GM19438 (cell line): Measurements from ENCODE around the gene GREB1.

Experiments used
- ATAC-seq: cut with Tn5 transposase; IDR thresholded peaks from one replicate; pipeline ENCODE4 v1.9.1; 2021; ENCODE audit warnings: low read depth; ENCODE audit not compliant: unreplicated experiment

Gene GREB1

DNA sequence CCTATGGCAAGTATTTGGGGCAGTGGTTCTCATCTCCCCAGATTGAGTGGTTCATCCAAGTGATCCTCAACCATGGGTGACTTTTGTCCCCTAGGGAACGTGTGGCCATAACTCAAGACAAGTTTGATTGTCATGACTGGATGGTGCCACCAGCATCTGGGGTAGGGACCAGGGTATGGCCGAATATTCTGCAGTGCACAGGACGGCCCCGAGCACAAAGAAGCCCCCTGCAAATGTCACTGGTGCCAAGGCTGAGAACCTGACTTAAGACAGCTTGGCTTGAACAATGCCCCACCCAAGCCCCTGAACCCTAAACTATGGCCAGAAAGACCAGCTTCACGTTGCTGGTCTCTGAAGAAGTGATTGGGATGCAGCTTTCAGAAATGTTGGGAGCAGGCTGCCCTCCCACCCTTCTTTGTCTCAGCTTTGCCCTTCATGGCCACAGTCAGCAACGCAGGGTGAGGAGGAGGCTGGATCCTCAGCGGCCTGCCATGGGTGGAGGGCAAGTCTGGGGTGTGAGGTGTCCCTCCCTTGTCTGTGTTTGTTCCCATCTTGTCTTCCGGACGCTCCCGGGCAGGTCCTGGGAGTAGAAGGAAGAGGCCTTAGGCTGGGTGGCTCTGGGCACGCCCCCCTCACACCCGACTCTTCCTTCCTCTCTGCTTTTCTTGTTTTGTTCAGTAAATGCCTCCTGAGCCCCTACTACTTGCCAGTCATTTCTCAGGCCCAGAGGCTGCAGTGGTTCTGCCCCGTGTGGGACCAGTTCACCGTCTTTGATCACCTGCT, 43.4 kb downstream of the GREB1 start:
- no peak for ATAC-seq

DNA sequence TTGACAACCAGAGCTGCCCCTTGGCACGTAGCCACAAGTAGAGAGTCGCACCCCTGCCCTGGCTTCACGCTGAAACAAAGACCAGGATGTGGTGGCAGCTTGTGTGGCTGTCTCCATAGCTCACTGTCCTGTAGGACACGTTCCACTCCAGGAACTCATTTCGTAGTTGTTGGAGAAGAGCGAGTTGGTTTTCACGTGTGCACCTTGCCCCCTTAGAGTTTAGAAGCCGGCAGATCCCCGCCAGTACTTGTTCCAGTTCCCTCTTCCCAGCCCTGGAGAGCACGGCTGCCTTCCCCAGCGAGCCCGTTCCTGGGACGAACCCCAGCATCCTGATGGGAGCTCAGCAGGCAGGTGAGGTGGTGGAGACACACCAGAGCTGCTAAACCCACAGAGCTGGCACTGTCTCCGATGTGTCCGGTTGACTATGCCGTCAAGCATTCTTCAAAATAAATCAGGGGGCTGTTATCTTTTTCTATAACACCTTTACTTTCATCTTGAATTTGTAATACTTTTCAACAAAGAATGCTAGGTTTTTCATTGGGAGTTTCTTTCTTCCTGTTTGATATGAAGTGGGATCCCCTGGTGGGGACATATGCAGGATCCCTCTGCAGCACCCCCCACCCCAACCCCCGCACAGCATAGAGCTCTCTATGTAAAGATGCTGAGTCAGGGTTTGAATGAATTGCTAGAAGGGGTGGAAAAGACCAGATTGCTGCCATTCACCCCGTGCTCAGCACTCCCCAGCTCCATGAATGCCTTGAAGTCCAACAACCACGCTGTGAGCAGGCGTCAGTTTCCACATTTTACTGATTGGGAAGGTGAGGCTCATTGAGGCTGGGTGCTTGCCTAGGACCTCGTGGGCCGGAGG, 44.5 kb downstream of the GREB1 start:
- no peak for ATAC-seq

DNA sequence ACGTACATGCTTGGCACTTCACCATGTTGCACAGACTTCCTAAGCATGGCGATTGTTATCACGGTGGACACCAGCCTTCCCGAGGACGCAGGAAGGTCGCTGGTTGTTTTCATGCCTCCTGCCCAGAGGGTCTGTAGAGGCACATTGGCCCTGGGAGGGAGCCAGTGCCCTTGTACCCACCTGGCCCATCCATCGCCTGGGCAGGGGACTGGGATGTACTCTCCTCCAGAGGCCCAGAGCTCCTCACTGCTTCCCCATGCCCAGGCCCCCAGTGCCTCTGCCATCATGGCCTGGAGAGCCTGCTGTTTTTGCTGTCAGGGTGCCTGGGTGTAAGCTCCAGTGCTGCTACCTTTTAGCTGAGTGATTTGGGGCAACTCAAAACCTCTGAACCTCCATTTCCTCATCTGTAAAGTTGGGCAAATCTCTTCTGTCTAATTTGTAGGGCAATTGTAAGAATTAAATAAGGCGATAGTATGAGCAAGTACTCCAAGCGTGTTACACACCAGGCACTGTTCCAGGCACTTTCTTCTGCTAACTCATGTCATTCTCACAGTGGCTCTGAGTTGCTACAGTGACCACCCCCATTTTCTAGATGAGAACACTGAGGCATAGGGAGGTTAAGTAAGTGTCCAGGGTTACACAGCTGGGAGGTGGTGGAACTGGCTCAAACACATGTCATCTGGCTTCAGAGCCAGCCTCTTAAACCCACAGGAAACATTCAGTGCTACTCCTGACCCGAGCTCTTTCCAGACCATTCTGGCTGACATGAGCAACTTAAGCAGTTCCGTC, 45.3 kb downstream of the GREB1 start:
- no peak for ATAC-seq

DNA sequence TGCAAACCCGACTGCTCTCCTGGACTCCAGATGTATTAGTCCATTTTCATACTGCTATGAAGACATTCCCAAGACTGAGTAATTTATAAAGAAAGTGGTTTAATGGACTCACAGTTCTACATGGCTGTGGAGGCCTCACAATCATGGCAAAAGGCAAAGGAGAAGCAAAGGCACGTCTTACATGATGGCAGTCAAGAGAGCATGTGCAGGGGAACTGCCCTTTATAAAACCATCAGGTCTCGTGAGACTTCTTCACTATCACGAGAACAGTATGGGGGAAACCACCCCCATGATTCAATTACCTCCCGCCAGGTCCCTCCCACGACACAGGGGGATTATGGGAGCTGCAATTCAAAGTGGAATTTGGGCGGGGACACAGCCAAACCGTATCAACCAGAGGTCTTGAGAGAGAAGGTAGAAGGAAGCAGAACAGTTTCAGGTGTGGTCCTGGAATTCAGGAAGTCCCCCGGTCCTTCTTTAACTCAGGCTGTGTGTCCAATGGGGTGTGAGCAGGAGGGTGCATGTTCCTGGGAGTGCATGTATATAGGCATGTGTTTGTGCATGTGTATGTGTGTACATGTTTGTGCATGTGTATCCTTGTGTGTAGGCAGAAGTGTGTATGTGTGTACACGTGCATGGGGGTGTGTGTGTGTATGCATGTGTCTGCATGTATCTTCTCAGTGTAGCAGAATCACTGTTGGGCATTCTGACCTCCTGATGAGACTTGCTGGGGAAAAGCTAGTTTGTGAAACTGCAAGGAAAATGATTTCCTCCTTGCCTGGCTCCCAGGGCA, 46.2 kb downstream of the GREB1 start:
- no peak for ATAC-seq

DNA sequence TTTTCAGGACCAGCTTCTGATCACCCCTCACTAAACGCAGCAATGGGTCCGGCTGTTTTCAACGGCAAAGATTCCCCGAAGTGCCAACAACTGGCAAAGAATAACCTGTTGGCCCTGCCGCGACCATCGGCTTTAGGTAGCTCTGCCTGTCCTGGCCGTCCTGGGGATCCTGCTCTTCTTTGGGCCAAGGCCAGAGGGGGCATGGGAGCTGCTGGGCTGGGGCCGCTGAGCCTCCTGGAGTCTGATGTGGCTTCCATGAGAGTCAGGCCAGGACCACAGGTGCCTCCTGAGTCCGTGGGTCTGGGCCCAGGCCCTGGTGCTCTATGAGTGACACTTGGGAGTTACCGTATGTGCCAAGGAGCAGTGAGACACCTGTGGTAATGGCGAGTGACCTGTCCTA, 46.9 kb downstream of the GREB1 start:
- no peak for ATAC-seq

DNA sequence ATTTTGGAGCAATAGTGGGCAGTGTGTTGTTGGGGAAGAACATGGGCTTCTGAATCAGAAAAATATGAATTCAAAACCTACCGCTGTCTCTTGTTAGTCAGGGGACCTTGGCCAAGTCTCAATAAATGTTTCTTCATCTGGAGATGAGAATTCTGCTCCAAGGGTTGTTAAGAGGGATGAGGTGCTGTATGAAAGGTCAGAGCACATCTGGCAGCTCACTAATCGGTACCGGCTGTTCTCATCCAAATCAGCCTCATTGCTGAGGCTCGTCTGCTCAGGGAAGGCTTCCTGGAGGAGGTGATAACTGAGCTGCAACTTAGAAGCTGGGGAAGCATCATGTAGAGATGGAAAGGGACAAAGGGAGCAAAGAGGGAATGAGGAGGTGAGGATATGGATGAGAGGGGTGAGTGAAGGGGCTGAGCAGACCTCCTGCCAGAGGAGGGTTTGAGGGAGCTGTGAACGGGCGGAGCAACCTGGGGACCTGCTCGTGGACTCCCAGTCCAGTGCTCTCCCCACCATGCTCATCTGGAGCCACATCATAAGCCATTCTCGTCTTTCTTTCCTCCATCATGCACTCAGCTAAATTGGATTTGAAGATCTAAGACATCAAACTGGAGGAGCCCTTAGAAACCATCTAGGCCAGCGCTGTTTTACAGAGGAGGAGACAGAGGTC, 47.4 kb downstream of the GREB1 start:
- ATAC-seq, result no peak

DNA sequence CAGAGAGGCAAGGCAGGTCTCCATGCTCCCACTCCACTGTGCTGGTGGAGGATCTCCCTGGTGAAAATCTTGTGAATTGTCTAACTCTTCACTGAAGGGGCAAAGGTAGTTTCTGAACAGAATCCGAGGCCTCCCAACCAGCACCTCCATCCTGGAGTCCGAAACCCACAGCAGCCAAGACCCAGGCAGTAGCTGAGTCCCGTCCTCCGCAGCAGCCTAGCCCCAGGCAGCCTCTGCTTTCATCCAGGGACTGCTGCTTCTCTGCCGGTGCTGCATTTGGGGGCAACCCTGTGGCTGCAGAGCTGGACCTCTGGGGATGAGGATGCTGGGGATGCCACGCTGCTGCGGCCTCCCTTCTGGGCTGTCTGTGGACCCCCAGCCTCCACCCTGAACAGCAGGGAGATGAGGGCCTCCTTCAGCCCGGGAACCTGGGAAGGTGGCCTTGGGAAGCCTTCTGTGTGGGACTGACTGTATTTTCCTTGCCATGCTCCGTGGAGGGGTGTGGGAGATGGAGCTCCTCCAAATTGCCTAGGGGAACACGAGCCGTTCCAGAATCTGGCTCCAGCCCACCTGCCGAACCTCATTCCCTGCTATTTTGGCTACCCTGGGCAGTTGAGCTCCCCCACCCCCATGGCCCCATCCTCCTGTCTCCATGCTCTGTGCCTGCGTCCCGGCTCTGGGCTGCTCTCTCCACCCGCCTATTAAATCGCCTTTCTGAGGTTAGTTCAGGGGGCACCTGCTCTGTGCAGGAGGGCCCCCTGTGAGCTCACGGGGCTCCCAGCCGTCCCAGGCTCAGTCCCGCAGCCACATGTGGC, 48.2 kb downstream of the GREB1 start:
- no peak for ATAC-seq

DNA sequence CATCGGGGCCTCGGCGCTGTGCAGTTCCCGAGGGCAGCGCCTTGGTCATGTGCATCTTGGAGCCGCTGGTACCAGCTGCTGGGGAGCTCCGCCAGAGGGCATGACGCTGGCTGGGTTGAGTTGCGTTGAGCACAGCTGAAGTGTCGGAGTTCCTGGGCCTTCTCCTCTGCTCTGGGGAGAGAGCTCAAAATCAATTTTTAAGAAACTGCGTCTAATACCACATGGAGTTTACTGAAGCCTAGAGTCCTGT, 48.7 kb downstream of the GREB1 start:
- no peak for ATAC-seq

DNA sequence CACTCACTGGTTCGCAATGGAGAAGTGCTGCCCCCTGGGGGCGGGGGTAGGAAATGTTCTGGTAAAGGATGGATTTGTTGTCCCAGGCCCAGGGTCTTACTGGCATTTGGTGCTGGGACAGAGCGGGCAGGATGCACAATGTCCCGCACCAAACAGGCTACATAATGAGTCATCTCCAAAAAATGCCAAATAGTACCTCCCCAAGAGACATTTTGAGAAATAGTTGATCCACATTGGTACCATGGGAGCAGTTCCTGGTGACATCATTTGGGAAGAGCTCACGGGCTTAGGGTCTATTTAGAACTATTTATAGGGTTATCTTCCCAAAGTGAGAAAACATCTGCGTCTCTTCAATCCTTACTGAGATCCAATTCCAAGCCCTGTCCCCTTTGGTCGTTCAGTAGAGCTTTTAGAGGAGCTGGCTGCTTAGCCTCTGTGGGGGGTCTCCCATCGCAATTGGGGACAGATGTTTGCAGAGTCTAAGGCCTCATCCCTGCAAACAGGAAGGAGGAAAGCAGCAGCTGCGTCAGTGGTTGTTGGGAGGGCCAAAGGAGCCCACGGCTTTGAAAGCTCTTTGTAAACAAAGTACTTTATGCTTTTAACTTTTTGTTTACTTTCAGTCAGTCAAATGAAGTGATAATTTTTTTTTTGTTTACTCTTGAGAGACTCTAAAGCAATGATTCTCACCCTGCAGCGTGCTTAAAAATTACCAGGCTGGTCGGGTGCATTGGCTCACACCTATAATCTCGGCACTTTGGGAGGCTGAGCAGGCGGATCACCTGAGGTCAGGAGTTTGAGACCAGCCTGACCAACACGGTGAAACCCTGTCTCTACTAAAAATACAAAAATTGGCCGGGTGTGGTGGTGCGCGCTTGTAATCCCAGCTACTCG, 49.3 kb downstream of the GREB1 start:
- no peak for ATAC-seq

DNA sequence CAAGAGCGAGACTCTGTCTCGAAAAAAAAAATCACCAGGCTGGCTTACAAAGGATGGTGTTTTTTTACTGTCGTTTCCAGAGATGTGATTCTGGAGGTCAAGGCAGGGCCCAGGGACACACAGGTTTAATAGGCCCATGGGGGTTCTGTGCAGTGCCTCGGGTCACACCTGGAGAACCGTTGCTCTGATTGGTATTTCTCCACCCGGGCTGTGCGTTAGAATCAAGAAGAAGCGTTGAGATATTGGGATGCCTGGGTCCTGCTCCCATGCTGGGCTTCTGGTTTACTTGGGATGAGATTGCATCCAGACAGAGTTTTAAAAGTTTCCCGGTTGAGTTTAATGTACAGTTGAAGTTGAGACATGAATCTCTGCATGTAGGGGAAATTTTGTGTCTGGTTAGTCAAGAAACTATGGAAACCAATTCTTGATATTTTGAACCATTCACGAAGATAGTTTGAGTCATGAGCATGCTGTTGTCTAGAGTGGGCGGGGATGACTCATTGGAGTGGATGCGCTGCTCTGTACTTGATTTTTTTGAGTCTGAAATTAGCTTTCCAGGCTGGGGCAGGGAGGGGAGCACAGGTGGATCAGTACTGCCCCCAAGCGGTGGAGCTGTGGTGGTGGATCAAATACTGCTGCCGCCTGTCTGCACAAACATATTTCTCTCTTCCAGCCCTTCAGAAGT, 50.1 kb downstream of the GREB1 start:
- peak; percentile 78 for ATAC-seq

DNA sequence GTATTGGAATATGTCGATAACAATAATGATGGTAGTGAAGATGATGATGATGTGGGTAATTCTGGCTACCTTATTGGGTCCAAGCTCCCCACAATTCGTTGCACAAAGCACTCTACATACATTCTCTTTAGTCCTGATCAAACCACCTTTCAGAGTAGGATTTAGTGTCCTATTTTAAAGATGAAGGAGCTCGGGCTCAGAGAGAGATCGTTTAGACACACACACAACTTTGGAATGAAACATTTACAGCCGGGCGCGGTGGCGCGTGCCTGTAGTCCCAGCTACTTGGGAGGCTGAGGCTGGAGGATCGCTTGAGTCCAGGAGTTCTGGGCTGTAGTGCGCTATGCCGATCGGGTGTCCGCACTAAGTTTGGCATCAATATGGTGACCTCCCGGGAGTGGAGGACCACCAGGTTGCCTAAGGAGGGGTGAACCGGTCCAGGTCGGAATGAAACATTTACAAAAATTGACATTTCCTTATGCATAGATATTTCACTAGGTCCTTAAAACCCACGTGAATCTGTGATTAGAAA, 50.7 kb downstream of the GREB1 start:
- no peak for ATAC-seq

DNA sequence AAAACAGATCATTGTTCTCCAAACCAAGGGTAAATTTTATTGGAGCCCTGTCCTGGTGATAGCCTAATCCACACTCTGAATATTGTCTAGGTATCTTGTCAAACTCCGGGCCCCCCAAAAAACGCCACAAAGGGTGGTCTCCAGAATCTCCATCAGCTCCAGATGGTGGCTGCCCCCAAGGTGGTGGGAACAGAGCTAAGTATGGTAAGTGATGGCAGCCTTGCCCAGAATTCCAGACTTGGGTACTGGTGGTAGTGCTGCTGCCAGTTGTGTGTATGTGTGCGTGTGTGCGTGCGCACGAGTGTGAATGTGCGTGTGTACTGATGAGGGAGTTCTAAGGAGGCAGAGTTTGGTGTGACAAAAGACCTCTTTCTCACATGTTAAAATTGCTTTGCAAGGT, 51.2 kb downstream of the GREB1 start:
- ATAC-seq, result no peak

DNA sequence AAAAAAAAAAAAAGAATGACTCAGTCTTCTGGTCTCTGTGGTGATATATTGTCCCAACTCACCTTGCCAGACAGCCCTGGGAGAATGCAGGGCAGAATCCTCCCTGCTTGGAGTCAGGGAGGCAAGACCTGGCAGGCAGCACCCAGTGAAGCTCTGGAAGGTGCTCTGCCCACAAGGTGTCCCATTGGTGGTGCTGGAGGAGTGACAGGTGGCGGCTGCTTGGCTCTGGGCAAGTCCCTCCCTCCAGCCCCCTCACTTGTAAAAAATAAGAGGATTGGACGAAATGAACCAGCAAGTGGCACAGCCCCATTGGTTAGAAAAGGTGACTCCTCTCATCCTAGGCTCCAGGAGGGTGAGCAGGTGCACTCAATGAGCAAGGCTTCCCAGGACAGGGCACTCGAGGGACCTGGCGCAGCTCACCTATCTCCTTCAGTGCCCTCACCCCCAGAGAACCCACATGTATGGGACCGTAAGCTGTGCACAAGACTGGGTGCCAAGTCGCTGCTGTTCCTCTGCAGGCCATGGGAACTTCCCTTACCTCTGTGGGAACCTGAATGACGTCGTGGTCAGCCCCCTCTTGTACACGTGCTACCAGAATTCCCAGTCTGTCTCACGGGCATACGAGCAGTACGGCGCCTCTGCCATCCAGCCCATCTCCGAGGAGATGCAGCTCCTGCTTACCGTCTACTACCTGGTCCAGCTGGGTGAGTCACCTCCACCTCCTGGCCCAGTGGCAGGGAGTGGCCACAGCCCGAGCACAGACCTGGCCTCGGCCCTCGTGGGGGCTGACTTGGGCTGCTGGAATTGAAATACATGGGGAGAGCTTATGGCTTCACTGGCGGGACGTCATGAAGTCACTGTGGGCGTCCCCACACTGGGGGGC, 54.6 kb downstream of the GREB1 start:
- no peak for ATAC-seq

DNA sequence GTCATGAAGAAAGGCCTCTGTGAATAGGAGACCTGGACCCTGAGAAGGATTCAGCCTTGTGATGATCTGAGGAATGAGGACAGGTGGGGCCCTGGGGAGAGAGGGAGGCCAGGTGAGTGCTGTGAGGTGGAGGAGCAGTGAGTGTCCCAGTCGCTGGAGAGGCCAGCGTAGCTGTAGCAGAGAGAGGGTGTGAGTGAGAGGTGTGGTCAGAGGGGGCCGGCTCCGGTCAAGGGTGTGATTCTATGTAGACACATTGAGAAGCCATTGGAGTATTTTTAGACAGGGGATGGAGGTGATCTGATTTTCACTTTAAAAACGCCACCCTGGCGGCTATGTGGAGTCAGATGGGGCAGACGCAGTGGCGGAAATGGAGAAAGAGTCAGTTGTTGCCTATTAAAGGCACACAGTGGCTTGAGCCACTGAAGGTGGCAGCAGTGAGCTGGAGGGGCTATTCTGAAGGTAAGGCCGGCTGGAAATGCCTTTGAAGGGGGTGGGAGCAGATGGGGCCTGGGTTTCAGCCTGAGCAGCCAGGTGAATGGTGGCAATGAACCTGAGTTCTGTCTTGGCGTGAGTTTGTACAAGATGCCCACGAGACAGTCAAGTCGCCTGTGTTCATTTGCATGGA, 55.6 kb downstream of the GREB1 start:
- no peak for ATAC-seq

DNA sequence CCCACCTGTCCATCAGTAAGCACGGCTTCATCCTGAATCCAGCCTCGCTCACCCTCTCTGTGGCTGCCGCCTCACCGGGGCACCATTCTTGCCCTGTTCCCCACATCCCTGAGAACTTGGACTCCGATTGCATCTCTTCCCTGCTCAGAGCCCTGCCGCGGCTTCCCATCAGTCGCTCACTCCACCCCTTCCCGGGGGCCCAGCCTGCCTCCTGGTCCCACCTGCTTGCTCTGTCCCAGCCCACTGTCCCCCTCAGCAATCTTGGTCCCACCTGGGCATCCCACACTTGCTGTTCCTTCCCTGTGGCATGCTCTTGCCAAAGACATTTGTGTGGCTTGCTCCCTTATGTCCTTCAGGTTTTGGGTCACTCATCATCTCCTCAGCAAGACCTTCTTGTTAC, 56.3 kb downstream of the GREB1 start:
- ATAC-seq, result no peak

DNA sequence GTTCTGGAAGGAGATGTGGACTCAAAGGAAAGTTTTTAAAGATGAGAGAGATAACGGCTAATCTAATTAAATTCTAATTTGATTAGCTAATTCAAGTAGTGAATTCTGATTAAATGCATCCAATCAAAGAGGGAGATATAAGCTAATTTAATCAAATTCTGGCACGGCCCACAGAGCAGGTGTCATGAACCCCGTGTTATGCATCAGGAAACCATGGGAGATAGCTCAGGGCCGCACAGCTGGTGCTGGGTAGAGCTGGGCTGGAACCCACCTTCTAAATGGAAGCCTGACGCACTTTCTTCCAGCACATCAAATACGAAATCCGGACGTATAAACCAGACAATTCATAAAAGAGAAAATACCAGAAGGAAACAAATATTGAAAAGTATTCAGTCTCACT, 57.2 kb downstream of the GREB1 start:
- no peak for ATAC-seq
